SU-DHL-6 (cell line): ENCODE data around the gene RBBP5.

Source experiments
- H2AFZ ChIP-seq: fragments of 200-600 bp; sonication (generic); 2 replicates; pipeline ENCODE4 v1.6.1; 2014; ENCODE audit warnings: low read depth, mild to moderate bottlenecking, moderate library complexity, mixed read lengths, antibody characterized with exemption, low read length; ENCODE audit not compliant: severe bottlenecking
- H3F3A ChIP-seq: fragments of 200-600 bp; shearing (Covaris generic); 2 replicates; pipeline ENCODE4 v1.6.0; 2016; ENCODE audit warnings: antibody characterized with exemption, mild to moderate bottlenecking; ENCODE audit not compliant: insufficient read depth
- H3K27ac ChIP-seq: fragments of 200-600 bp; sonication (generic); 2 replicates; pipeline ENCODE4 v1.5.1; 2016; ENCODE audit warnings: low read depth, mild to moderate bottlenecking, low read length, moderate library complexity, mixed read lengths
- H3K27me3 ChIP-seq: fragments of 200-600 bp; sonication (generic), shearing (Covaris generic); 2 replicates; pipeline ENCODE4 v1.6.0; 2014; ENCODE audit warnings: mild to moderate bottlenecking, low read length
- H3K36me3 ChIP-seq: fragments of 200-600 bp; sonication (generic); 2 replicates; pipeline ENCODE4 v1.6.1; 2014; ENCODE audit warnings: mild to moderate bottlenecking, low read length, mixed read lengths
- H3K4me2 ChIP-seq: fragments of 300-600, 200-600 bp; shearing (Covaris generic), sonication (generic); 2 replicates; pipeline ENCODE4 v1.6.0; 2014; ENCODE audit warnings: low read length, low read depth, mild to moderate bottlenecking; ENCODE audit not compliant: poor library complexity, severe bottlenecking
- H3K4me3 ChIP-seq: fragments of 200-600 bp; sonication (generic); 2 replicates; pipeline ENCODE4 v1.5.1; 2014; ENCODE audit warnings: antibody characterized with exemption, low read length, mild to moderate bottlenecking, mixed read lengths; ENCODE audit not compliant: insufficient read depth, poor library complexity, severe bottlenecking
- H3K79me2 ChIP-seq: fragments of 200-600 bp; sonication (generic); 2 replicates; pipeline ENCODE4 v1.6.1; 2014; ENCODE audit warnings: mild to moderate bottlenecking, low read length, moderate library complexity; ENCODE audit not compliant: insufficient read depth
- H3K9ac ChIP-seq: fragments of 200-600 bp; sonication (generic); 2 replicates; pipeline ENCODE4 v1.7.0; 2014; ENCODE audit warnings: mild to moderate bottlenecking, low read length
- H3K9me2 ChIP-seq: fragments of 200-600 bp; sonication (generic); replicated peaks from 2 replicates; pipeline ENCODE4 v1.6.1; 2014; ENCODE audit warnings: low read length; ENCODE audit not compliant: insufficient read depth
- H3K9me3 ChIP-seq: fragments of 200-600 bp; sonication (generic); 2 replicates; pipeline ENCODE4 v1.6.1; 2014; ENCODE audit warnings: low read length, mixed read lengths; ENCODE audit not compliant: insufficient read depth
- H4K20me1 ChIP-seq: fragments of 200-600 bp; sonication (generic); 2 replicates; pipeline ENCODE4 v1.6.1; 2014; ENCODE audit warnings: low read depth, mild to moderate bottlenecking, antibody characterized with exemption, low read length, moderate library complexity, mixed read lengths
- CTCF ChIP-seq: fragments of 200-600 bp; sonication (generic); IDR thresholded peaks from one replicate; pipeline ENCODE4 v1.5.1; 2017; ENCODE audit warnings: antibody characterized with exemption, mild to moderate bottlenecking, low read length, moderate library complexity; ENCODE audit not compliant: insufficient read depth, poor library complexity, severe bottlenecking
- EZH2phosphoT487 ChIP-seq: fragments of 200-600 bp; sonication (generic), shearing (Covaris generic); conservative IDR thresholded peaks from 2 replicates; pipeline ENCODE4 v1.6.1; 2018; ENCODE audit warnings: mild to moderate bottlenecking, antibody characterized with exemption, low read length, moderate library complexity, mixed read lengths

Gene RBBP5

GRCh38 chr1:205076245-205076761 is 45.5 kb downstream of the RBBP5 start:
- Histone ChIP-seq H3F3A (no peaks in the 10 kb centered on the region), H4K20me1 (no peaks in the 10 kb centered on the region), H3K79me2 (no peaks in the 10 kb centered on the region), H3K9me2 (no peaks in the 10 kb centered on the region), H3K9me3 (no peaks in the 10 kb centered on the region), H2AFZ (no peak overlapping the region), H3K4me3 (no peak overlapping the region), H3K27ac (no peak overlapping the region), H3K4me2 (no peak overlapping the region), H3K36me3 (no peaks in the 10 kb centered on the region), H3K9ac (no peak overlapping the region), H3K27me3 (no peaks in the 10 kb centered on the region)
- TF ChIP-seq EZH2phosphoT487: no peak
- TF ChIP-seq CTCF: no peak

GRCh38 chr1:205075642-205076155 is 46.1 kb downstream of the RBBP5 start:
- no peaks in the 10 kb centered on the region for H3K9me3 ChIP-seq
- H4K20me1 ChIP-seq: no peaks in the 10 kb centered on the region
- no peak overlapping the region for H2AFZ ChIP-seq
- no peak overlapping the region for H3K4me2 ChIP-seq
- H3K9me2 ChIP-seq: no peaks in the 10 kb centered on the region
- H3K27ac ChIP-seq: no peak overlapping the region
- H3K4me3 ChIP-seq: no peak overlapping the region
- TF ChIP-seq EZH2phosphoT487 (no peak), CTCF (no peak)
- H3K9ac ChIP-seq: no peak overlapping the region
- no peaks in the 10 kb centered on the region for H3K27me3 ChIP-seq
- H3F3A ChIP-seq: no peaks in the 10 kb centered on the region
- H3K36me3 ChIP-seq: no peaks in the 10 kb centered on the region
- no peaks in the 10 kb centered on the region for H3K79me2 ChIP-seq

GRCh38 chr1:205074513-205074912 is 47.3 kb downstream of the RBBP5 start:
- H4K20me1 ChIP-seq: no peaks in the 10 kb centered on the region
- H3K27ac ChIP-seq: no peak overlapping the region
- no peak overlapping the region for H2AFZ ChIP-seq
- no peaks in the 10 kb centered on the region for H3K9me2 ChIP-seq
- no peak overlapping the region for H3K9ac ChIP-seq
- no peak overlapping the region for H3K4me3 ChIP-seq
- no peaks in the 10 kb centered on the region for H3K9me3 ChIP-seq
- TF ChIP-seq CTCF: no peak
- no peak for TF ChIP-seq EZH2phosphoT487
- H3K36me3 ChIP-seq: no peaks in the 10 kb centered on the region
- H3K4me2 ChIP-seq: no peak overlapping the region
- no peaks in the 10 kb centered on the region for H3K27me3 ChIP-seq
- no peaks in the 10 kb centered on the region for H3F3A ChIP-seq
- no peaks in the 10 kb centered on the region for H3K79me2 ChIP-seq
